ENCODE data around the gene PSMB2.

PSMB2 gene

GRCh38 chr1:35623832-35624231, 17.5 kb downstream of the PSMB2 start:
- no peak overlapping the region for H3K27ac ChIP-seq
- TF ChIP-seq, protein P1, sequence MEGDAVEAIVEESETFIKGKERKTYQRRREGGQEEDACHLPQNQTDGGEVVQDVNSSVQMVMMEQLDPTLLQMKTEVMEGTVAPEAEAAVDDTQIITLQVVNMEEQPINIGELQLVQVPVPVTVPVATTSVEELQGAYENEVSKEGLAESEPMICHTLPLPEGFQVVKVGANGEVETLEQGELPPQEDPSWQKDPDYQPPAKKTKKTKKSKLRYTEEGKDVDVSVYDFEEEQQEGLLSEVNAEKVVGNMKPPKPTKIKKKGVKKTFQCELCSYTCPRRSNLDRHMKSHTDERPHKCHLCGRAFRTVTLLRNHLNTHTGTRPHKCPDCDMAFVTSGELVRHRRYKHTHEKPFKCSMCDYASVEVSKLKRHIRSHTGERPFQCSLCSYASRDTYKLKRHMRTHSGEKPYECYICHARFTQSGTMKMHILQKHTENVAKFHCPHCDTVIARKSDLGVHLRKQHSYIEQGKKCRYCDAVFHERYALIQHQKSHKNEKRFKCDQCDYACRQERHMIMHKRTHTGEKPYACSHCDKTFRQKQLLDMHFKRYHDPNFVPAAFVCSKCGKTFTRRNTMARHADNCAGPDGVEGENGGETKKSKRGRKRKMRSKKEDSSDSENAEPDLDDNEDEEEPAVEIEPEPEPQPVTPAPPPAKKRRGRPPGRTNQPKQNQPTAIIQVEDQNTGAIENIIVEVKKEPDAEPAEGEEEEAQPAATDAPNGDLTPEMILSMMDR (conservative IDR thresholded peaks at IDR 0.05), result no peak

GRCh38 chr1:35622510-35623178, 18.7 kb downstream of the PSMB2 start:
- no peak overlapping the region for H3K27ac ChIP-seq
- TF ChIP-seq, protein P1 (conservative IDR thresholded peaks at IDR 0.05), result no peak

GRCh38 chr1:35619237-35620121, 21.8 kb downstream of the PSMB2 start:
- TF ChIP-seq, protein P1 (conservative IDR thresholded peaks at IDR 0.05), result no peak

GRCh38 chr1:35615440-35615839, 25.9 kb downstream of the PSMB2 start:
- TF ChIP-seq, protein P1 (conservative IDR thresholded peaks at IDR 0.05), result no peak
- no peak overlapping the region for H3K27ac ChIP-seq

More at GRCh38 chr1:35619237-35620121, 21.8 kb downstream of the PSMB2 start:
- H3K27ac ChIP-seq, result no peak overlapping the region

DNA sequence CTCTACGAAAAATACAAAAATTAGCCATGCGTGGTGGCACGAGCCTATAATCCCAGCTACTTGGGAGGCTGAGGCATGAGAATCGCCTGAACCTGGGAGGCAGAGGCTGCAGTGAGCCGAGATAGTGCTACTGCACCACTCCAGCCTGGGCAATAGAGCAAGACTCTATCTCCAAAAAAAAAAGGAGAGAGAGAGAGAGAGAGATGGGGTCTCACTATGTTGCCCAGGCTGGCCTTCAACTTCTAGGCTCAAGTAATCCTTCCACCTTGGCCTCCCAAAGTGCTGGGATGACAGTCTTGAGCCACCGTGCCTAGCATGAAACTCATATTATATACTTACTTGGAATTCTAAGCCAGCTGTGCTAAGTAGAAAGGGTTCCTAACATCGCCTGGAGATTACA, 29.7 kb downstream of the PSMB2 start:
- no peak overlapping the region for H3K27ac ChIP-seq
- TF ChIP-seq, protein P1 (conservative IDR thresholded peaks at IDR 0.05), result no peak

DNA sequence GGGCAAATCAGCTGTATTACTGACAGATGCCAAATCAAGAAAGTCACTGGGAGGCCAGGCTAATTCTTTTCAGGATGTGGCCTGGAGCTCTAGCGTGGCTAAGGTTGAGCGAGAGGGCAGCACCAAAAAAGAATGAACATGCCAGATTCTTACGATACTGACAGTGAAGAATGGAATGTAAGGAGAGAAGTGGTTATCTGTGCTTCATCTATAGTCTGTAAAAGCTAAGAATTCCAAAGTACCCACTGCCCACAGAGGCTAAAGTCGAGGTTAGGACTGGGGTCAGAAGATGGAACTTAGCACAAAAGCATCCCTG, 35.5 kb downstream of the PSMB2 start:
- no peak overlapping the region for H3K27ac ChIP-seq
- TF ChIP-seq, protein P1 (conservative IDR thresholded peaks at IDR 0.05), result no peak

DNA sequence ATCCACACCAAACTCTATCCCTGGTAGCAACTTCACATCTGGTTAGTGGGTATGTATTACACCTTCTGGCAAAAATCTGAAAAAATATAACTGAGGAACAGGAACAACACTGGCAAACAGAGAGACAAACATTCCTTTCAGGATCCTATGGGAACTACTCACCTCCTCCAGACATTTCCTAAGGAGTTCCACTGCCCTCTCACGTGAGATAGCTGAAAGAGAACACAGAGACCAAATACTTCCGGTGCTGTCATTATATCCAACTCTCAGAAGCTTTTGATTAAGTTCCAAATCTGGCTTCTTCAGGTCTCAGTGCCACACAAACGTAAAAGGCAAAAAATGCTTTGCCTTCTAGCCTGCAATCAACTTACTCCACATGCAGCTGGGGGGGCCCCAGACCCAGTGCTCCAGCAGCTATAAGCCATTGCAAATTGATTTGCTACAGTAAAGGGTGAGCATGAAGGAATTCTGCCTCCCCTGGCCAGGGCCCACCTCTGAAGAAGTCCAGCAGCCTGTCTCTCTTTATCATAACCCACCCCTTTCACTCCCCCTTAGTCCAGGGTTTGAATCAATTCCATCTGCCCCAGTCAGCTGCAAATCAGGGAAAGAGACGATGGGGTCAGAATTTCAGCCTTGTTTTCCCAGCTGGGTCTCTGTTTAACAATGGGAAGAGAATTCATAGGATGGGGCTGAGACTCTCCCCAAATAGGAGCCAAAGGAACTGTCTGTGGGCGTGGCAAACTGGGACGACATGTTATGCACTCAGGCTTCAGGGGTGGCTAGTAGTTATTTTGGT, 36.1 kb downstream of the PSMB2 start:
- TF ChIP-seq, protein P1 (conservative IDR thresholded peaks at IDR 0.05), result no peak
- H3K27ac ChIP-seq, result no peak overlapping the region
